HK-2 (cell line): ENCODE results near the gene LTBP2.
"Not testable (repeated sequence)": the region's sequence is repeated elsewhere in the genome, so short reads cannot be mapped to it uniquely, and the experiment has no call there.

Source experiments
- DNase-seq: peaks from one replicate; pipeline ENCODE4 v3.0.0-alpha.2; 2018; ENCODE audit not compliant: unreplicated experiment

Gene LTBP2

GRCh38 chr14:74482571-74482970 is 129.5 kb downstream of the LTBP2 start:
- DNase-seq = no peak

GRCh38 chr14:74480046-74480445 is 132.0 kb downstream of the LTBP2 start:
- no peak for DNase-seq

GRCh38 chr14:74478996-74479635 is 132.9 kb downstream of the LTBP2 start:
- no peak for DNase-seq

- no peak for DNase-seq
Measured at GRCh38 chr14:74476607-74477006, 135.4 kb downstream of the LTBP2 start.

GRCh38 chr14:74476107-74476506 is 135.9 kb downstream of the LTBP2 start:
- no peak for DNase-seq

GRCh38 chr14:74475678-74476077 is 136.4 kb downstream of the LTBP2 start:
- no peak for DNase-seq

- no peak for DNase-seq
Measured at GRCh38 chr14:74474376-74474775, 137.7 kb downstream of the LTBP2 start.

- no peak for DNase-seq
Measured at GRCh38 chr14:74472601-74473000, 139.4 kb downstream of the LTBP2 start.

GRCh38 chr14:74469548-74470518 is 142.2 kb downstream of the LTBP2 start:
- no peak for DNase-seq

GRCh38 chr14:74468513-74468912 is 143.5 kb downstream of the LTBP2 start:
- DNase-seq = no peak

- no peak for DNase-seq
Measured at GRCh38 chr14:74465335-74465734, 146.7 kb downstream of the LTBP2 start.

- DNase-seq = no peak
Measured at GRCh38 chr14:74464785-74465184, 147.3 kb downstream of the LTBP2 start.

GRCh38 chr14:74463697-74464096 is 148.3 kb downstream of the LTBP2 start:
- DNase-seq = no peak

- no peak for DNase-seq
Measured at GRCh38 chr14:74462993-74463392, 149.0 kb downstream of the LTBP2 start.

- no peak for DNase-seq
Measured at GRCh38 chr14:74459976-74460375, 152.1 kb downstream of the LTBP2 start.

GRCh38 chr14:74459289-74459946 is 152.6 kb downstream of the LTBP2 start:
- peak; percentile 62 for DNase-seq

GRCh38 chr14:74457565-74457895 is 154.5 kb downstream of the LTBP2 start:
- DNase-seq = no peak

- no peak for DNase-seq
Measured at GRCh38 chr14:74456684-74457564, 155.1 kb downstream of the LTBP2 start.

- DNase-seq = not testable (repeated sequence)
Measured at GRCh38 chr14:74454397-74454796, 157.6 kb downstream of the LTBP2 start.
